AG04449 (cell line): ENCODE data around the gene PRRC2B.

ENCODE experiments used
- CTCF ChIA-PET: fragments of 350-600 bp; formaldehyde crosslinking; extraction: SDS; loops from one replicate; lab custom pipeline; 2021; ENCODE audit warnings: antibody characterized with exemption; lab: Yijun Ruan, JAX
- POLR2A ChIA-PET: fragments of 400-600, 350-600 bp; formaldehyde crosslinking; extraction: SDS; loops from one replicate; lab custom pipeline; 2020; ENCODE audit warnings: antibody characterized with exemption, inconsistent platforms; lab: Yijun Ruan, JAX
- DNase-seq: peaks from one replicate; pipeline ENCODE4 v3.0.0-alpha.2; 2010; ENCODE audit warnings: low read depth, low spot score
- H3K4me3 ChIP-seq: 2 replicates; pipeline ENCODE4 v1.5.1; 2011; ENCODE audit warnings: low read depth, mild to moderate bottlenecking, control low read depth, low read length
- CTCF ChIP-seq: IDR thresholded peaks from one replicate; pipeline ENCODE4 v1.5.1; 2011; ENCODE audit warnings: mild to moderate bottlenecking, moderate library complexity, low read length, control low read depth, inconsistent platforms; ENCODE audit not compliant: insufficient read depth; ENCODE audit errors: missing control alignments

Gene PRRC2B

DNA sequence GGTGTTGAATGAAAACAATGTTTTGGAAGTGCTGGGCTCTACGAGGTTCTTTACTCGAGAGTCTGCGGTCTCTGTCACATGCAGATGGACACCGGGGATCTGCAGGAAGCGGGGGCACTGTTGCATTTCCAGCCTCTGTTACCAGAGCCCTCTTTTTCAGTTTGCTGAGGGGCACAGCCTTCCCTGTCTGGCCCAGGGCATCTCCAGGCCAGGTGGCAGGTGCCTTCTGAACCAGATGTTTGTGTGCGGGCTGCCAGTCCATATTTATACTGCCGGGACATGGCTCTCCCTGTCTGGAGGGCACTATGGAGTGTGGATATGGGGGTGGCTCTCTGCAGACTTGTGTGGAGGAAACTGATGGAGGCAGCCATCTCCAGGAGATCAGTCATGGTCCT, 90.2 kb downstream of the PRRC2B start:
- POLR2A ChIA-PET, result no interaction called here
- CTCF ChIA-PET, result interaction anchor here (12.9 kb wide), 1 partner anchor 135 kb away, joined by 119 read pairs; no protein-coding TSS in a partner anchor
- DNase-seq, result no peak
- no peak for TF ChIP-seq CTCF
- no peak overlapping the region for H3K4me3 ChIP-seq

GRCh38 chr9:131484560-131485185, 90.8 kb downstream of the PRRC2B start:
- no peak overlapping the region for H3K4me3 ChIP-seq
- TF ChIP-seq CTCF, result no peak
- POLR2A ChIA-PET, result no interaction called here
- CTCF ChIA-PET, result interaction anchor here (12.9 kb wide), 1 partner anchor 135 kb away, joined by 119 read pairs; no protein-coding TSS in a partner anchor
- no peak for DNase-seq

DNA sequence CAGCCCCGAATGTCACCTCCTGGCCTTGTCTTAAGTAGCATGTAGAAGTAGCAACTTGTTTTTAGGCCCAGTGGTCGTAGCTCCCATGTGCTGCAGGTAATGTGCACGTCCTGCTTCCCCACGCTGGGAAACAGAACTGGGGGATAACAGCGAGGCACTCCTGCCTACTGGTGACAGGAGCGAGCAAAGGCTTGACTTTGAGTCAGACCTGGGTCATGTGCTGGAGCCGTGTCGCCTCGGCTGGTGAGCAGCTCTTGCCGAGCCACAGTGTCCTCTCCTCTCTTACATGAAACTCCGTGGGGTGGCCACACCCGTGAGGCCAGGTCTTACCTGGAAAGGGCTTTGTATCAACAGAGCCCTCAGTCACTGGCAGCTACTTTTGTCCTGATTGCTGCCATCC, 91.3 kb downstream of the PRRC2B start:
- ChIA-PET CTCF (interaction anchor here (12.9 kb wide), 1 partner anchor 136 kb away, joined by 119 read pairs; no protein-coding TSS in a partner anchor), POLR2A (no interaction called here)
- TF ChIP-seq CTCF, result no peak
- no peak overlapping the region for H3K4me3 ChIP-seq
- DNase-seq, result no peak

- TF ChIP-seq CTCF, result no peak
- DNase-seq, result no peak
- H3K4me3 ChIP-seq, result no peak overlapping the region
- ChIA-PET CTCF (interaction anchor here (1.6 to 12.9 kb wide), 2 partner anchors 8 to 136 kb away, joined by 6 to 119 read pairs; no protein-coding TSS in a partner anchor), POLR2A (no interaction called here)
Measured at GRCh38 chr9:131485728-131486422, 92.0 kb downstream of the PRRC2B start.

GRCh38 chr9:131487001-131487400, 93.1 kb downstream of the PRRC2B start:
- POLR2A ChIA-PET, result no interaction called here
- no peak for DNase-seq
- CTCF ChIA-PET, result interaction anchor here (0.9 to 1.6 kb wide), 2 partner anchors 9 to 137 kb away, joined by 4 to 6 read pairs; no protein-coding TSS in a partner anchor

More at GRCh38 chr9:131487001-131487400, 93.1 kb downstream of the PRRC2B start:
- no peak overlapping the region for H3K4me3 ChIP-seq
- no peak for TF ChIP-seq CTCF
